Measurements from ENCODE around the gene SORCS2.

DNA sequence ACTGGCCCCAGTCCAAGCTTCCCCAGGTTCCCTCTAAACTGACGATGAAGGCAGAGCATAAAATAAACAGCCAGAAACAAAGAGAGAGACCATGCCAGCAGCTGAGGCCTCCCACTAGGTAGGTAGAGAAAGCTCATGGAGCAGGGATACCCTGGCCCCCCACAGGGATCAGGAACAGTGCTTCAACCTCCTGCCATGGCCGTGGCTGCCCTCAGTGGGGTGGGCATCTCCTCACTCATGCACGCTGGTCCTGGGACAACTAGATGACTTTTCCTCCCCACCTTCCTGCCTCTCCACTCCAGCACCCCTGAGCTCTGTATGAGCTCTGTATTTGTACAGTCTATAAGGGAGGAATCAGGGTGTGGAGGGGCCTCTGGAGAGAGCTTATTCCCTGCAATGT is 360.1 kb downstream of the SORCS2 start:
- TF ChIP-seq, protein P1, sequence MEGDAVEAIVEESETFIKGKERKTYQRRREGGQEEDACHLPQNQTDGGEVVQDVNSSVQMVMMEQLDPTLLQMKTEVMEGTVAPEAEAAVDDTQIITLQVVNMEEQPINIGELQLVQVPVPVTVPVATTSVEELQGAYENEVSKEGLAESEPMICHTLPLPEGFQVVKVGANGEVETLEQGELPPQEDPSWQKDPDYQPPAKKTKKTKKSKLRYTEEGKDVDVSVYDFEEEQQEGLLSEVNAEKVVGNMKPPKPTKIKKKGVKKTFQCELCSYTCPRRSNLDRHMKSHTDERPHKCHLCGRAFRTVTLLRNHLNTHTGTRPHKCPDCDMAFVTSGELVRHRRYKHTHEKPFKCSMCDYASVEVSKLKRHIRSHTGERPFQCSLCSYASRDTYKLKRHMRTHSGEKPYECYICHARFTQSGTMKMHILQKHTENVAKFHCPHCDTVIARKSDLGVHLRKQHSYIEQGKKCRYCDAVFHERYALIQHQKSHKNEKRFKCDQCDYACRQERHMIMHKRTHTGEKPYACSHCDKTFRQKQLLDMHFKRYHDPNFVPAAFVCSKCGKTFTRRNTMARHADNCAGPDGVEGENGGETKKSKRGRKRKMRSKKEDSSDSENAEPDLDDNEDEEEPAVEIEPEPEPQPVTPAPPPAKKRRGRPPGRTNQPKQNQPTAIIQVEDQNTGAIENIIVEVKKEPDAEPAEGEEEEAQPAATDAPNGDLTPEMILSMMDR (IDR thresholded peaks at IDR 0.05; ENCODE audit: low read depth, low read length) = no peak
- no peak for TF ChIP-seq EZH2phosphoT487 (IDR thresholded peaks at IDR 0.05; ENCODE audit: low read depth)
